ENCODE results near the gene GNA15.
"Not testable (repeated sequence)": the region's sequence is repeated elsewhere in the genome, so short reads cannot be mapped to it uniquely, and the experiment has no call there.

The GNA15 gene

GRCh38 chr19:3178377-3178972 is 42.6 kb downstream of the GNA15 start, which contains the start of gene S1PR4:
S1PR4 (plus strand) TSS chr19:3178769; CDS start chr19:3178793, 24 bp downstream.
- DNase-seq: no peak

DNA sequence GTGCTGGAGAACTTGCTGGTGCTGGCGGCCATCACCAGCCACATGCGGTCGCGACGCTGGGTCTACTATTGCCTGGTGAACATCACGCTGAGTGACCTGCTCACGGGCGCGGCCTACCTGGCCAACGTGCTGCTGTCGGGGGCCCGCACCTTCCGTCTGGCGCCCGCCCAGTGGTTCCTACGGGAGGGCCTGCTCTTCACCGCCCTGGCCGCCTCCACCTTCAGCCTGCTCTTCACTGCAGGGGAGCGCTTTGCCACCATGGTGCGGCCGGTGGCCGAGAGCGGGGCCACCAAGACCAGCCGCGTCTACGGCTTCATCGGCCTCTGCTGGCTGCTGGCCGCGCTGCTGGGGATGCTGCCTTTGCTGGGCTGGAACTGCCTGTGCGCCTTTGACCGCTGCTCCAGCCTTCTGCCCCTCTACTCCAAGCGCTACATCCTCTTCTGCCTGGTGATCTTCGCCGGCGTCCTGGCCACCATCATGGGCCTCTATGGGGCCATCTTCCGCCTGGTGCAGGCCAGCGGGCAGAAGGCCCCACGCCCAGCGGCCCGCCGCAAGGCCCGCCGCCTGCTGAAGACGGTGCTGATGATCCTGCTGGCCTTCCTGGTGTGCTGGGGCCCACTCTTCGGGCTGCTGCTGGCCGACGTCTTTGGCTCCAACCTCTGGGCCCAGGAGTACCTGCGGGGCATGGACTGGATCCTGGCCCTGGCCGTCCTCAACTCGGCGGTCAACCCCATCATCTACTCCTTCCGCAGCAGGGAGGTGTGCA is 43.3 kb downstream of the GNA15 start:
- no peak for DNase-seq

DNA sequence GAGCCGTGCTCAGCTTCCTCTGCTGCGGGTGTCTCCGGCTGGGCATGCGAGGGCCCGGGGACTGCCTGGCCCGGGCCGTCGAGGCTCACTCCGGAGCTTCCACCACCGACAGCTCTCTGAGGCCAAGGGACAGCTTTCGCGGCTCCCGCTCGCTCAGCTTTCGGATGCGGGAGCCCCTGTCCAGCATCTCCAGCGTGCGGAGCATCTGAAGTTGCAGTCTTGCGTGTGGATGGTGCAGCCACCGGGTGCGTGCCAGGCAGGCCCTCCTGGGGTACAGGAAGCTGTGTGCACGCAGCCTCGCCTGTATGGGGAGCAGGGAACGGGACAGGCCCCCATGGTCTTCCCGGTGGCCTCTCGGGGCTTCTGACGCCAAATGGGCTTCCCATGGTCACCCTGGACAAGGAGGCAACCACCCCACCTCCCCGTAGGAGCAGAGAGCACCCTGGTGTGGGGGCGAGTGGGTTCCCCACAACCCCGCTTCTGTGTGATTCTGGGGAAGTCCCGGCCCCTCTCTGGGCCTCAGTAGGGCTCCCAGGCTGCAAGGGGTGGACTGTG is 44.0 kb downstream of the GNA15 start:
- DNase-seq: no peak

- DNase-seq: no peak
Observed at GRCh38 chr19:3183721-3184641, 48.1 kb downstream of the GNA15 start.

DNA sequence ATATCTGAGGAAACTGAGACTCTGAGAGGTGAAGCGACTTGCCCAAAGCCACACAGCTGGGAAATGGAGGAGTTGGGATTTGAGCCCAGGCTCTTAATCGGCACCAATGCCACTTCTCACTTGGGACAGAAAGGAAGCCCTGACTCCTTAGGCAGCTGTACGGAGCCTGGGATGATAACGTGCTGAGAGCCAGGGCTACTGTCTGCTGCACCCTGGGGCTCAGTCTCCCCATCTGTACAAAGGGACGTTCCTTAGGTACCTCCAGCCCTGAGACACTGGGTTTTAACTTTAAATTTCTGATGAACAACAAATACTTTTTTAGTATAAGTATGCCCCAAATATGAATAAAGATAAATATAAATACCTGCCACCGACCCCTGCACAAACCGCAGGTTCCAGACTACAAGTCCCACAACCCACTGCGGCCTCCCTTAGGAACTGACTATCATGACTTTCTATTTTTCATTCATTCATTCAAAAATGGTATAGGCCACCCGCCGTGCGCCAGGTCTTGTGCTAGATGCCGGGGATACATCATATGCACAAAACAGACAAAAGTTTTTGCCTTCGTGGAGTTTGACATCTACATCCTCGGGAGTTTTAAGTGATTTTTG is 49.1 kb downstream of the GNA15 start:
- DNase-seq: peak; percentile 31

- peak; percentile 59 for DNase-seq
Observed at GRCh38 chr19:3185461-3186159, 49.8 kb downstream of the GNA15 start, which contains the start of gene NCLN. NCLN (plus strand) TSS chr19:3185930; CDS start chr19:3186031, 101 bp downstream.

- DNase-seq: no peak
Observed at GRCh38 chr19:3186160-3186688, 50.4 kb downstream of the GNA15 start.

DNA sequence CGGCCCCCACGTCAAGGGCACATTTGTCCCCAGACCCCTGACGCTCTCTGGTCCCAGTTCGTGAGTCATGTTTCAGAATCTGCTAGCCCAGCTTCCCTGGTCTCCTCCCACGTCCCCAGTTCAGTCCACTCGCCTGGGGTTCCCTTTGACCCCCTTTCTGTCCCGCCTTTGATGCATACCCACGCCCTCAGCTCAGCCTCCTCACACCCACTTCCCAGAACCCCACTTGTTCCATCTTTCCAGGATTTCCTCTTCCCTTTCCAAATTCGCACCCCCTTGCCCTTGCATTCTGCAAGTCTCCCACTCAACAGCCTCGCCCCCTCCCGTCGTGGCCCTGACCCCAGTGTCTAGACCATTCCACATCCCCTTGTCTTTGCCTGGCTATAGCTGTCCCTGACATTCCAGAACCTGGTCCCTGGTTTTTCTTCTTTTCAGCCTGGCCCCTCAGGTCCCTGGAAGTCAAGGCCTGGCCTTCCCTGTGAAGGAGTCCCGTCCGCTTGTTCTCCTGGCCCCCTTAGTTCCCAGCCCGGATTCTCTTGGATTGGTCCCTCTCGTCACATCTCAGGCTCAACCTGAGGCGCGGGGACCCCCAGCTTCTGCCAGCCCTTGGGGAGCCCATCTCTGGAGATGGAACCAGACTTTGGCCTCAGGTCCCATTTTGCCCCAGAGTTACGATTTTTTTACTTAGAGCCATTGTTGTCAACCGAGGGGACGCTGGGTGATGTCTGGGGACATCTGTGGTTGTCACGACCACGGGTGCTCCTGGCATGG is 51.2 kb downstream of the GNA15 start:
- no peak for DNase-seq

- no peak for DNase-seq
Observed at GRCh38 chr19:3187662-3188511, 52.1 kb downstream of the GNA15 start.

GRCh38 chr19:3188627-3189596 is 53.1 kb downstream of the GNA15 start:
- no peak for DNase-seq

DNA sequence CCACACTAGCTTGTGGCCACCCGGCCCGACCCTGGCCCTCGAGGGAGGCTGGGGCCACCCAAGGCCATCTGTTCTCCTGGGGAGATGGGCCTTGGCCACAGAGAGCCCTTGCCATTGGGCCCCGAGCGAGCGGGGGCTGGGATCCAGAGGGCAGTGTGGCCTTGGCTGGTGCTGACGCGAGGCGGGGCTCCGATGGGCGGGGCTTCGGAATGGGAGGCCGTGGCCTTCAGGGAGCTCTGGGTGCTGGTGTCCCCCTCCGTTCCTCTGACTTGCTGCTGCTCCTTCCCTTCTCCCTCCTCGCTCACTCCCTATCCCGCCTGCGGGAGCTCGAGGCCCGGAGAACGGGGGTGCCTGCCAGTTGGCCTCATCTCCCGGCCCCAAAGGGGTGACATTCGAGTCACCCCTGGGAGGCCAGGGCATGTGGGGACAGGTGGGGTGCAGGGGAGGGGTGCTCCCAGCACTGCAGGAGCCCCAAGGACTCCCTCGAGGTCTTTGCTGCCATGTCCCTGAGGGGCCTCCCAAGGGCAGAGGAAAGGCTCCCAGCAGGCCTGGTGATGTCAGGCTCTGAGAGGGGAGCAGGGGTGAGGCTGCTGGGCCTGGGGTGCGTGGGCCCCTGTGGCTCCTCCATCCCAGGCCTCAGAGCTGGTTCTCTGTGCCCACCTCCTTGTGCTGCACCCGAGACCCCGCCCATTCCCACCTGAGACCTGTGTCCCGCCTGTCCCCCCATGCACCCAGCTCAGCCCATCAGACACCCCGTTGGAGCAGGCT is 54.1 kb downstream of the GNA15 start:
- DNase-seq: no peak

- DNase-seq: no peak
Observed at GRCh38 chr19:3190470-3190770, 54.6 kb downstream of the GNA15 start.

DNA sequence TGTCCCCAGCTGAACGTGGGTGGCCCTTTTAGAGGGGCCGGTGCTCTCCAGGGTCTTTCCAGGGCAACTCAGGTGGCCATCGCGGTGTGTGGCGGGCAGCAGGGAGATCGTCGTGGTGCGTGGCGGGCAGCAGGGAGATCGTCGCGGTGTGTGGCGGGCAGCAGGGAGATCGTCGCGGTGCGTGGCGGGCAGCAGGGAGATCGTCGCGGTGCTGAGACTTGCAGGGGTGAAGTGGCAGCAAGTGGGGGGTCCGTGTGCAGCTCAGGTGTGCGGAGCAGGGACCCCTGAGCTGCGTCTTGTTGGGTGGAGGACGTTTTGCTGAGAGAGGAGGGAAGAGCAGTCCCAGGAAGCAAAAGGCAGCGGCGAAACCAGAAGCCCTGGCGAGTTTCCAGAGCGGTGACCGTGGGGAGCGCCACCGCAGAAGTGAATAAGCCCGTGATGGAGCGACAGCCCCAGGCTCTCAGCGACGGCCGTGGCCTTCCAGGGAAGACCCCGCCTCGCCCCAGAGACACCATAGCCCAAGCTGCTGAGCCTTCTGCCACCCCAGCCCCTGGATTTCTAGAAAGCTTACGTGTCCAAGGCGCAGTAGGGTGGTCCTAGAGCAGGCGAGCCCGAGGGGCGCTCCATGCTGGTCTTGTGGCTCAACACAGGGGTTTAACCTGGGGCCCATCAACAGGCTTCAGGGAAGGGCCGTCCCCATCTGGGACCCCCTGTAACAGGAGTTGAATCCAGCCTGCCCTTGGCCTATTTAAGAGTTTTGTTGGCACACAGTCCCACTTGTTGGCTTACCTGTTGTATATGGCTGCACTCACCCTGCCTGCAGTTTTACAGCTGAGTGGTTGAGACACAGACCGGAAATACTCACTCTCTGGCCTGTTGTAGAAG is 55.3 kb downstream of the GNA15 start:
- no peak for DNase-seq

- DNase-seq: not testable (repeated sequence)
Observed at GRCh38 chr19:3191806-3192104, 55.9 kb downstream of the GNA15 start.

DNA sequence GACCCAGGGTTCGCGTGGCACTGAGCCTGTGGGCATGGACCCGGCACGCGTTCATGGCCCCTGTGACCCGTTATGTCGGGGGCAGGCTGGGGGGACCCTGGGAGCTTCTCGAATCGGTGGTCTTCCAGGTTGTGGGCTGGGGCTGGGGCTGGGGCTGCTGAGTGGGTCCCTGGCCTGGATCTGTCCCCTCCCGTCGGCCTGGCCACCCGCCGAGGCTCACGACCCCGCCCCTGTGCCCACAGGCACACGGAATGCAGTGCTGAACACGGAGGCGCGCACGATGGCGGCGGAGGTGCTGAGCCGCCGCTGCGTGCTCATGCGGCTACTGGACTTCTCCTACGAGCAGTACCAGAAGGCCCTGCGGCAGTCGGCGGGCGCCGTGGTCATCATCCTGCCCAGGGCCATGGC is 56.4 kb downstream of the GNA15 start:
- no peak for DNase-seq

- DNase-seq: no peak
Observed at GRCh38 chr19:3192684-3193083, 56.9 kb downstream of the GNA15 start.
